GM19043 (cell line): Measurements from ENCODE around the gene ANKRD39.

Experiments used
- ATAC-seq: cut with Tn5 transposase; IDR thresholded peaks from one replicate; pipeline ENCODE4 v1.9.1; 2021; ENCODE audit warnings: low read depth; ENCODE audit not compliant: unreplicated experiment

The ANKRD39 gene

GRCh38 chr2:96835830-96836229 lies 22.0 kb downstream of the ANKRD39 start:
- no peak for ATAC-seq

GRCh38 chr2:96832754-96833507 lies 24.9 kb downstream of the ANKRD39 start:
- no peak for ATAC-seq

GRCh38 chr2:96832408-96832753 lies 25.4 kb downstream of the ANKRD39 start:
- ATAC-seq: no peak

- ATAC-seq: no peak
Measured at GRCh38 chr2:96831679-96832078, 26.1 kb downstream of the ANKRD39 start.

GRCh38 chr2:96830044-96830562 lies 27.7 kb downstream of the ANKRD39 start:
- ATAC-seq: no peak

- ATAC-seq: no peak
Measured at GRCh38 chr2:96828874-96829273, 28.9 kb downstream of the ANKRD39 start.

- ATAC-seq: no peak
Measured at GRCh38 chr2:96828436-96828835, 29.4 kb downstream of the ANKRD39 start.

- no peak for ATAC-seq
Measured at GRCh38 chr2:96826546-96827278, 31.1 kb downstream of the ANKRD39 start.

- ATAC-seq: no peak
Measured at GRCh38 chr2:96825057-96825456, 32.8 kb downstream of the ANKRD39 start.

GRCh38 chr2:96824079-96824870 lies 33.5 kb downstream of the ANKRD39 start:
- ATAC-seq: no peak

- no peak for ATAC-seq
Measured at GRCh38 chr2:96823198-96823597, 34.6 kb downstream of the ANKRD39 start.

- no peak for ATAC-seq
Measured at GRCh38 chr2:96822786-96823185, 35.0 kb downstream of the ANKRD39 start.

GRCh38 chr2:96821113-96821675 lies 36.6 kb downstream of the ANKRD39 start:
- ATAC-seq: no peak

GRCh38 chr2:96819876-96820511 lies 37.8 kb downstream of the ANKRD39 start:
- no peak for ATAC-seq

- no peak for ATAC-seq
Measured at GRCh38 chr2:96819128-96819875, 38.5 kb downstream of the ANKRD39 start.

GRCh38 chr2:96817882-96818281 lies 39.9 kb downstream of the ANKRD39 start:
- ATAC-seq: no peak

GRCh38 chr2:96816836-96817702 lies 40.7 kb downstream of the ANKRD39 start:
- ATAC-seq: no peak

- peak; percentile 86 for ATAC-seq
Measured at GRCh38 chr2:96816127-96816835, 41.5 kb downstream of the ANKRD39 start, which contains the start of gene CNNM3. CNNM3 (plus strand) TSS chr2:96816268; CDS start chr2:96816278, 10 bp downstream.
